PC-3 (cell line): ENCODE results near the gene RETREG1. TPM values are rescaled to one million over a fixed set of nuclear protein-coding genes. Genes with fewer than 3 reads are reported as not detected.

Source experiments
- ATAC-seq: fragments of 200-7000 bp; cut with Tn5 transposase; 2 replicates; pipeline ENCODE4 v1.9.1; 2020; ENCODE audit warnings: mild to moderate bottlenecking, moderate library complexity
- BruUV-seq: library from RNA; stranded (reverse); fragments of 400-500 nt; replicated peaks from 2 replicates; lab custom pipeline; 2021; lab: Mats Ljungman, UMichigan
- CTCF ChIA-PET: fragments of 300-600 bp; sonication (Branson Sonifier 250); formaldehyde crosslinking; loops from one replicate; lab custom pipeline; 2022; ENCODE audit warnings: antibody characterized with exemption; lab: Charles Lee
- POLR2A ChIA-PET: fragments of 300-600 bp; sonication (Branson Sonifier 250); formaldehyde crosslinking; loops from one replicate; lab custom pipeline; 2022; ENCODE audit warnings: antibody characterized with exemption; ENCODE audit not compliant: unreplicated experiment; lab: Charles Lee
- DNase-seq: peaks from one replicate; pipeline ENCODE4 v3.0.0-alpha.2; 2015
- H2AFZ ChIP-seq: fragments of 300-600 bp; sonication (generic); 2 replicates; pipeline ENCODE4 v1.6.0; 2016; ENCODE audit warnings: antibody characterized with exemption, low read length
- H3F3A ChIP-seq: fragments of 300-600 bp; sonication (generic); one replicate; pipeline ENCODE4 v1.6.0; 2017; ENCODE audit warnings: antibody characterized with exemption, low read length, control low read depth, mild to moderate bottlenecking; ENCODE audit not compliant: unreplicated experiment
- H3K27ac ChIP-seq: fragments of 300-600 bp; sonication (generic); 2 replicates; pipeline ENCODE4 v1.5.1; 2016; ENCODE audit warnings: mild to moderate bottlenecking, low read length
- H3K27me3 ChIP-seq: fragments of 300-600 bp; sonication (generic); 2 replicates; pipeline ENCODE4 v1.6.1; 2016; ENCODE audit warnings: low read length, mixed read lengths
- H3K36me3 ChIP-seq: fragments of 300-600 bp; sonication (generic); 2 replicates; pipeline ENCODE4 v1.6.1; 2016; ENCODE audit warnings: low read depth, mixed run types, low read length, mixed read lengths
- H3K4me1 ChIP-seq: fragments of 300-600 bp; sonication (generic); 2 replicates; pipeline ENCODE4 v1.5.1; 2016; ENCODE audit warnings: low read length; ENCODE audit not compliant: insufficient read depth
- H3K4me2 ChIP-seq: fragments of 300-600 bp; sonication (generic); 2 replicates; pipeline ENCODE4 v1.6.0; 2016; ENCODE audit warnings: low read length
- H3K4me3 ChIP-seq: fragments of 300-600 bp; sonication (generic); 2 replicates; pipeline ENCODE4 v1.5.1; 2016; ENCODE audit warnings: mild to moderate bottlenecking, low read length, mixed read lengths
- H3K79me2 ChIP-seq: fragments of 300-600 bp; sonication (generic); 2 replicates; pipeline ENCODE4 v1.6.1; 2017; ENCODE audit warnings: low read length, mixed read lengths
- H3K9ac ChIP-seq: fragments of 300-600 bp; sonication (generic); 2 replicates; pipeline ENCODE4 v1.6.0; 2016; ENCODE audit warnings: mild to moderate bottlenecking, low read length
- H3K9me2 ChIP-seq: fragments of 300-600 bp; sonication (generic); replicated peaks from 2 replicates; pipeline ENCODE4 v1.6.1; 2016; ENCODE audit warnings: mixed run types, low read length, mixed read lengths
- H3K9me3 ChIP-seq: fragments of 300-600 bp; sonication (generic); 2 replicates; pipeline ENCODE4 v1.6.1; 2016; ENCODE audit warnings: low read length, mixed read lengths
- H4K20me1 ChIP-seq: fragments of 300-600 bp; sonication (generic); 2 replicates; pipeline ENCODE4 v1.6.1; 2016; ENCODE audit warnings: low read length, mixed read lengths
- EZH2 ChIP-seq: fragments of 300-600 bp; sonication (generic); IDR thresholded peaks from one replicate; pipeline ENCODE4 v1.6.1; 2017; ENCODE audit warnings: antibody characterized with exemption, mild to moderate bottlenecking, low read length; ENCODE audit not compliant: unreplicated experiment
- EZH2phosphoT487 ChIP-seq: fragments of 300-600 bp; sonication (generic); IDR thresholded peaks from 2 replicates; pipeline ENCODE4 v1.6.1; 2018; ENCODE audit warnings: mild to moderate bottlenecking, antibody characterized with exemption, low read length, borderline replicate concordance
- intact Hi-C: fragments of 100-400 bp; cut with micrococcal nuclease; formaldehyde crosslinking; loops from 2 replicates; pipeline ENCODE4 v1.9.0; 2023
- total RNA-seq: library from RNA; depleted of rRNA; stranded (reverse); fragments of >200 nt; gene quantifications from 2 replicates; pipeline ENCODE4 v1.2.3, GENCODE V29; 2014
- TF ChIP-seq, protein P1 (sequence below): fragments of 300-600 bp; sonication (generic); conservative IDR thresholded peaks from 2 replicates; pipeline ENCODE4 v1.5.1; 2017; ENCODE audit warnings: antibody characterized with exemption, low read depth, mild to moderate bottlenecking, low read length

The RETREG1 gene
- total RNA-seq, 1 experiment from 2014 or later, result 1.7 TPM

DNA sequence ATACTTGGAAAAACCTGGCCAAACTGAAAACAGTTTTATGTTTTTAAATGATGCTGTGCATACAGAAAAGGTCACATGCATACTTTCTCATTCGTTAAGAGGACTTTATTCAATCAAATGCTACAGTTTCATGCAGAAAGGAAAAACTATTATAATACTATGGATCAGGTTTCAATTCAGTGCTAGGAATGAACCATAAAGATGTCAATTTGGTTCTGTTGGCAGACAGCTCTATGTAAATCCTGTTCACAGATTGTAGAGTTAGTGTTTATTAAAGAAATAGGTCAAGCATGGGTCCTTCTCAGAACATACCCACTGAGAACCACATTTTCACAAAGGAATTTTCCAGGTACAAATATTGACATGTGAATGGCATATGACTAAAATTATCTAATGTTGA lies 57.1 kb downstream of the RETREG1 start:
- intact Hi-C loops, result no loop called here
- 0 out of 2 replicates have a peak, but pooled peaks cover 4% of the 10 kb centered on the region for H3K27me3 ChIP-seq
- H3K36me3 ChIP-seq, result no peaks in the 10 kb centered on the region
- H3K4me2 ChIP-seq, result no peak overlapping the region
- H2AFZ ChIP-seq, result no peak overlapping the region
- H3K27ac ChIP-seq, result no peak overlapping the region
- POLR2A ChIA-PET, result no interaction called here
- no peaks in the 10 kb centered on the region for H3F3A ChIP-seq
- BruUV-seq, result no TSS peak
- TF ChIP-seq EZH2 (no peak), EZH2phosphoT487 (no peak)
- TF ChIP-seq, protein P1, sequence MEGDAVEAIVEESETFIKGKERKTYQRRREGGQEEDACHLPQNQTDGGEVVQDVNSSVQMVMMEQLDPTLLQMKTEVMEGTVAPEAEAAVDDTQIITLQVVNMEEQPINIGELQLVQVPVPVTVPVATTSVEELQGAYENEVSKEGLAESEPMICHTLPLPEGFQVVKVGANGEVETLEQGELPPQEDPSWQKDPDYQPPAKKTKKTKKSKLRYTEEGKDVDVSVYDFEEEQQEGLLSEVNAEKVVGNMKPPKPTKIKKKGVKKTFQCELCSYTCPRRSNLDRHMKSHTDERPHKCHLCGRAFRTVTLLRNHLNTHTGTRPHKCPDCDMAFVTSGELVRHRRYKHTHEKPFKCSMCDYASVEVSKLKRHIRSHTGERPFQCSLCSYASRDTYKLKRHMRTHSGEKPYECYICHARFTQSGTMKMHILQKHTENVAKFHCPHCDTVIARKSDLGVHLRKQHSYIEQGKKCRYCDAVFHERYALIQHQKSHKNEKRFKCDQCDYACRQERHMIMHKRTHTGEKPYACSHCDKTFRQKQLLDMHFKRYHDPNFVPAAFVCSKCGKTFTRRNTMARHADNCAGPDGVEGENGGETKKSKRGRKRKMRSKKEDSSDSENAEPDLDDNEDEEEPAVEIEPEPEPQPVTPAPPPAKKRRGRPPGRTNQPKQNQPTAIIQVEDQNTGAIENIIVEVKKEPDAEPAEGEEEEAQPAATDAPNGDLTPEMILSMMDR, result no peak
- no peaks in the 10 kb centered on the region for H3K9me3 ChIP-seq
- H4K20me1 ChIP-seq, result no peaks in the 10 kb centered on the region
- DNase-seq (no peak), ATAC-seq (no peak)
- no peaks in the 10 kb centered on the region for H3K9me2 ChIP-seq
- no peaks in the 10 kb centered on the region for H3K79me2 ChIP-seq
- no peak overlapping the region for H3K4me3 ChIP-seq
- CTCF ChIA-PET, result interaction anchor here (0.6 kb wide), 1 partner anchor 79 kb away, joined by 3 read pairs; no protein-coding TSS in a partner anchor
- H3K9ac ChIP-seq, result no peak overlapping the region
- H3K4me1 ChIP-seq, result no peaks in the 10 kb centered on the region

DNA sequence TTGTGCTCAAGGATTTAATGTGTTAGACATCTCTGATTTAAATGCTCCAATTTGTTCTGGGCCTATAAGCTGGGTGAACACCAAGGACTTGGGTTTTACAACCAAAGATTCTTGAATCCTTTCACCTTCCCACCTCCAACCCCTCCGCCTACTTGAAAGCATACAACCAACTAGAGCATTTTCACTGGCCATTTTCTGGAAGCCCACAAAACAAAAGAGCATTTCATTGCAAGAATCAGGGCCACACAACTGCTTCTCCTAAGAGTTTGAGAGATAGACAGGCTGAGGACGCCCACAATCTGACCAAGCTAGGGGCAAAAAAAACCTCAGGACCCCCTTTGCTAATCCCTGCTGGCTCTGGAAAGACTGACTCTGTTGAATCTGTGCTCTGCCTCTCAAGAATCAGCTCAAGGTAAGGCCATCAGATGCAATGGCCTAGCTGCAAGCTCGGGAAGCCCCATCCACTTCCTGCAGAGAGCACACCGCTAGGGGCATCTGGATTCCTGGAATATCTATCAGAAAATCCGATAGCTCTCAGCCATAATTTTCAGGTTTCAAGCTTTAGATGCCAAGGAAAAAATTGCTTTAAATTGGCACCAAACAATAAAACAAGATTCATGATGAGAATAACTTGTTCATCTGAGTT lies 57.7 kb downstream of the RETREG1 start:
- Histone ChIP-seq H3F3A (no peaks in the 10 kb centered on the region), H4K20me1 (no peaks in the 10 kb centered on the region), H3K9ac (no peak overlapping the region), H3K79me2 (no peaks in the 10 kb centered on the region), H2AFZ (no peak overlapping the region), H3K27me3 (no peaks in the 10 kb centered on the region), H3K36me3 (no peaks in the 10 kb centered on the region), H3K4me3 (no peak overlapping the region), H3K9me3 (no peaks in the 10 kb centered on the region), H3K27ac (no peak overlapping the region), H3K4me1 (no peaks in the 10 kb centered on the region), H3K9me2 (no peaks in the 10 kb centered on the region), H3K4me2 (no peak overlapping the region)
- ATAC-seq (no peak), DNase-seq (no peak)
- intact Hi-C loops, result no loop called here
- no TSS peak for BruUV-seq
- CTCF ChIA-PET, result interaction anchor here (0.6 kb wide), 2 partner anchors 79 to 87 kb away, joined by 3 read pairs; no protein-coding TSS in a partner anchor
- TF ChIP-seq EZH2phosphoT487, result no peak
- TF ChIP-seq EZH2, result no peak
- TF ChIP-seq, protein P1, result no peak
- POLR2A ChIA-PET, result no interaction called here

DNA sequence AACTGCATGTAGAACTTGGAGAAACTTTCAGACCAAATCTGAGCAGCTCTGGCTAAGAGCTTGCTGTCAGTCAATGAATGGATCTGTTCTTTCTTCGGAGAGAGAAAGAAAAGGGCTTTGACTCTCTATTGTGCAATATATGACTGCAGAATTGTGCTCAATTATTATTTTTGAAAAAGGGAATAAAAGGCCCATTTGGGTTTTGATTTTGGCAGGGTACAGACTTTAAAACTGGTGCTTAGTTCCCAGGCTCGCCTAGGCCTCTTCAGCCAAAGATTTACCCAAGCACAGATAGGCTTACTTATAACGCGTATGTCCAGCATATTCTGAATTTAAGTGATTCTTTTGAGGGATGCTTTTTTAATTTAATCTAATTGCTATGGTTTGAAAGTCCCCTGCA lies 59.3 kb downstream of the RETREG1 start:
- Histone ChIP-seq H3K9me2 (no peaks in the 10 kb centered on the region), H3K27me3 (no peaks in the 10 kb centered on the region), H3K9me3 (no peaks in the 10 kb centered on the region), H3K9ac (no peak overlapping the region), H3K27ac (no peak overlapping the region), H3K4me1 (0 out of 2 replicates have a peak, but pooled peaks cover 2% of the 10 kb centered on the region), H4K20me1 (no peaks in the 10 kb centered on the region), H2AFZ (no peak overlapping the region), H3K36me3 (no peaks in the 10 kb centered on the region), H3K79me2 (no peaks in the 10 kb centered on the region), H3F3A (no peaks in the 10 kb centered on the region), H3K4me2 (no peak overlapping the region), H3K4me3 (no peak overlapping the region)
- ChIA-PET CTCF (no interaction called here), POLR2A (no interaction called here)
- TF ChIP-seq EZH2 (no peak), EZH2phosphoT487 (no peak)
- TF ChIP-seq, protein P1, result no peak
- DNase-seq (no peak), ATAC-seq (no peak)
- no TSS peak for BruUV-seq
- intact Hi-C loops, result no loop called here
